GM18517 (cell line): Measurements from ENCODE around the gene SELPLG.
A peak's percentile ranks its signal among the peaks of the same experiment; 100 is the strongest.
"Not testable (repeated sequence)": the region's sequence is repeated elsewhere in the genome, so short reads cannot be mapped to it uniquely, and the experiment has no call there.

ENCODE experiments used
- ATAC-seq: cut with Tn5 transposase; IDR thresholded peaks from one replicate; pipeline ENCODE4 v1.9.1; 2021; ENCODE audit warnings: mild to moderate bottlenecking, moderate library complexity; ENCODE audit not compliant: unreplicated experiment

SELPLG gene

DNA sequence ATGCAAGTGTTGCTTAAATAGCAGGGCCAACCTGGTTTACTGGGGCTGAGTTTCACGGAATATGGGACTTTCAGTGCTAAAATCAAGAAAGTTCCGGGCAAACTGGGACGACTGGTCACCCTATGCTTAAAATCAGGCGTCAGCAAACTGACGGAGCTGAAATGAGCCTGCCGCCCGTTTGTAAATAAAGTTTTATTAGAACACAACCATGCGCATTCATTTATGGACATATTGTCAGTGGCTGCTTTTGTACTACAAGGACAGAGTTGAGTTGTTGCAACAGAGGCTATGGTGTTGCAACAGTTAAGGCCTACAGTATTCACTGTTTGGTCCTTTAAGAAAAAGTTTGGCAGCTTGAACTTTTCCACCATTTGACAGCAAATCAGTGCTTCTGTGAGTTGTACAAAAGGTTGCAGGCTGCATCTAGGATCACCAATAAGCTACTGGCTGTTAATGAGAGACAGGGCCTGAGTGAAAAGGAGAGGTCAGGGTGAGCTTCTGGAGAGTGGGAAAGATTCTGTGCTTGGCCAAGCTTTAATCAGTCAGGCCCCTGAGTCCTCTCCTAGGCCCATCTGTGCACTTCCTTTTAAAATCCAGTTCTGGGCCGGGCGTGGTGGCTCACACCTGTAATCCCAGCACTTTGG, 13.3 kb downstream of the SELPLG start:
- no peak for ATAC-seq

DNA sequence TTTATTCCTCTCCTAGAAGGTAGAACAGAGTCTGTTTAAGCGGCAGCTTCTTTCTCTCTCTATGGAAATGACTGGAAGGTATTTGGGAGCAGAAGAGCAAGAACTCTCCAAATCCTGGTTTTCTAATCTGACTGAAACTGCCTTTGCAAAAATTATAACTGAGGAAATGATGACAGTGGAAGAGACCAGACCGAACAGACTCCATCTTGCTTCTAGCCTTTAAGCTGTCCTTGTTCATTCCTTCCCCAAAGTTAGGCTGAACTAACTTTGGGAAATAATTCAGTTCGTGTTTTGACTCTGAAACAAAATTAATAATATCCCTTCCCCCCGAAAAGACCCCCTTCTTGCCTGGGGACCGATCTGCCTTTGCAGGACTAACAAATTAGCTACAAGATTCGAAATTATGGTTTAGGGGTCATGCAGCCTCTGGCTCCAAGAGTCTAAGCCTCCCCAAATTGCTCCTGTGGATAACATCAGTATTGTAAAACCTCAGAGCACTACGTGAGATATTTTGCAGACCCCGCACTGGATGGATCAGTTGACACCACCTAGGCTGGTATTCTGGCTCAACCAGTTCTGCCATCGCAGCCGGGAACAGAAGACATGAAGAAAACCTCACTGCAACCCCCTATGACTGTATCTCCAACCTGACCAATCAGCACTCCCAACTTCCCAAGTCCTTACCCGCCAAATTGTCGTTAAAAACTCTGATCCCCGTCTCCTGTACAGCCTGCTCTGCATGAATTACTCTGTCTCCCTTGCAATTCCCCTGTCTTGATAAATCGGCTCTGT, 14.1 kb downstream of the SELPLG start:
- no peak for ATAC-seq

DNA sequence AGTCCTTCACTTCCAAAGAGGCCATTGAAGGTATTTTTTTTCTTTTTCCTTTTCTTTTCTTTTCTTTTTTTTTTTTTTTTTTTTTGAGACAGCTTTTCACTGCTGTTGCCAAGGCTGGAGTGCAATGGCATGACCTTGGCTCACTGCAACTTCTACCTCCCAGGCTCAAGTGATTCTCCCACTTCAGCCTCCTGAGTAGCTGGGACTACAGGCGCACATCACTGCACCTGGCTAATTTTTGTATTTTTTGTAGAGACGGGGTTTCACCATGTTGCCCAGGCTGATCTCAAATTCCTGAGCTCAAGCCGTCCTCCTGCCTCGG, 14.8 kb downstream of the SELPLG start:
- ATAC-seq: not testable (repeated sequence)

DNA sequence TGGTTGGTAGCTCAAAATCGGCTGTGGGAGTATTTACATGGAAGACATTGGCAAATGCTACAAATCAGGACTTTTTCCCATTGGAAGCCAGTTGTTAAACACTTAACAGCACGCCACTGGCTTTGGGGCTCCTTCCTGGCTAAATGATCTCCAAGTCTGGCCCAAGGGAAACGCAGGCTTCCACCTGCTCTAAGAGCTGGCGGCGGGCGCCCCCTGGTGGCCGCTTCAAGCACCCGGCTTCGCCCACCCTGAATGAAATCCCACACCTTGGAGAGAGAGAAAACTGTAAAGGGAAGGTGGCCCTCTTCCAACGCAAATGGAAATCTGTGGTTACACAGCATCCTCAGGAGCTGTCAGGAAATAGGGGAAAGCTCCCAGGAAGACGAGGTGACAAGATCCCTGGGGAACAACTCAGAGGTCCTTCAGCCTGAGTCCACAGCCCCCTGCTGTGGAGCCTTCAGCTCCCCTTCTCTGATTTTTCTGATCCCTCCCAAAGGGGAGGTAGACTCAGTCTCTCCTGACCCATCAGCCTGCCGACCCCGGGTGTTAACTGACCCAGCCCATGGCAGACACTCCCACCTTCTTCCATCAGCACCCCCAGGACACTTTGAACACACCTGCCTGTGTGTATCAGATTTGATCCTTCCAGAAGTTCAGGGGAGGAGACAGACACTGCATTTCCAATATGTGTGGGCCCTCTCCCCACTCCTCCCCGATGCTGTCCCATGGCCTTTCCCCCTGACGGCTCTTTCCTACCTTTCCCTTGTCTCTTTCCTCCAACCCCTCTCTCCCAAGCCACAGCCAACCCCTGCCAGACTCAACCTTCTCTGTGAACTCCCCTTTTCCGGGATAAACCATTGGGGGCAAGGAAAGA, 15.4 kb downstream of the SELPLG start:
- peak; percentile 68 for ATAC-seq

DNA sequence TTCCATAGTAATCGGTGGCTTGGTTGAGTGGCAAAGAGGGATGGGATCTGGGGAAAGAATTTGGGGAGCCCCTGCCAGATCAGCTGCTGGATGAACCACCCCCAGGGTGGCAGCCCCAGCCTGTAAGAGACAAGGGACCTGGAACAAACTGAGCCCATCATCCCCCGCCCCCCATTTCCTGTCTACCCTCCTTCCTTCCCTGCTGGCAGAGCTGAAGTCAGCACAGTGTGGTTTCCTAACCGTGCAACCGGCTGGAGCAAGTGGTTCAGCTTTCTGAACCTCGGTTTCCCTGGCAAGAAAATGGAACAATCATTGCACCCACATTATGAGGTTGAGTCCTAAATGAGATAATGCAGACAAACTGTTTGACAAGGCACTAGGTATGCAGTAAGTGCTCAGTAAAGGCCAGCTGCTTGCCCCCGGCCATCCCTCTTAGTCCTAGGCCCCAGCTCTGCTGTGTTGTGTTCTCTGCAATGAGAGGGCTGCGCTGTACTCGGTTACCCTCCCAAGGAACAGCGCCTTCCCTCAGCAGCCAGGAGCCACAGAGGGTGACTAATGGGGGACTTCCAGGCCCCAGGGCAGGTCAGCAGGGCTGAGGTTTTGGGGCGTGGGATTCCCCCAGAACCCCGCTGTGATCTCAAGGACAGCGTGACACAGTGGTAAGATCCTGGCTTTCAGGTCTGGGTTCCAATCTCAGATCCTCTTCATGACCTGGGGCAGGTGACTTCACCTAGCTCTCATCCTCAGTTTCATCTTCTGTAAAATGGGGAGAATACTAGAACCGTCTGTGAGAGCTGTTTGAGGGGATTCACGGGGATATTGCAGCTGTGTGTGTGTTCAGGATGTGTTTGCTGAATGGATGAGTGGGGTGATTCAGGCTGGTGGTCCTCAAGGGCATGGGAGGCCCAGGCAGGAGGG, 16.5 kb downstream of the SELPLG start:
- peak; percentile 70 for ATAC-seq

DNA sequence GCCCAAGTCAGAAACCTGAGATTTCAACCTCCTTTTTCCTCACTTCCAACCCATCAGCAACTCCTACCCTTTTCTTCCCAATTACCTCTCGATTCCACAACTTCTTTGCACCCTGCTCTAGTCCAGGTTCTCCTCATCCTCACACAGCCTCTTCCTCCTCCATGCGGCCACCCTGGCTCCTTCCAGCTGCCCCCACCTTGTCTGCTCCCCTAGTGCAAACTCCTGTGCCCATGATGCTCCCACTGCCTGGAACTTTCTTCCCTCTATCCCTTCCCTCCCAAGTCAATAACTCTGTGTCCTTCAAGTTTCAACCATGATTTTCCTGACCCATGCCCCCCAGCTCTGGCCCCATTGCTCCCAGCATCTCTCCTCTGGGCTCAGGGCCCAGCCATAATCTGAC, 17.3 kb downstream of the SELPLG start:
- no peak for ATAC-seq

DNA sequence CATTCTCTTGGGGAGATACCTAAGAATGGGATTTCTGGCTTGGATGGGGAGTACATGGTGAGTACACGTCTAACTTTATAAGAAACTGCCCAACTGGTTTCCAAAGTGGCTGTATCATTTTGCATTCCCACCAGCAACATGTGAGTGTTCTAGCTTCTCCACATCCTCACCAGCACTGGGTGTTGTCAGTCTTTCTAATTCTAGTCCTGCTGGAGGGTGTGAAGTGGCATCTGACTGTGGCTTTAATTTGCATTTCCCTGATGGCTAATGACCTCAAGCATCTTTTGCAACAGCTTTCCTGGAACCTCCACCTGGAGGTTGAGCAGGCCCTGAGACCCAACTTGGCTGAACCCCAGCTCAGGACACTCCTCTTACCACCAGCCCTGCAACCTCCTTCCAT, 17.8 kb downstream of the SELPLG start:
- no peak for ATAC-seq

DNA sequence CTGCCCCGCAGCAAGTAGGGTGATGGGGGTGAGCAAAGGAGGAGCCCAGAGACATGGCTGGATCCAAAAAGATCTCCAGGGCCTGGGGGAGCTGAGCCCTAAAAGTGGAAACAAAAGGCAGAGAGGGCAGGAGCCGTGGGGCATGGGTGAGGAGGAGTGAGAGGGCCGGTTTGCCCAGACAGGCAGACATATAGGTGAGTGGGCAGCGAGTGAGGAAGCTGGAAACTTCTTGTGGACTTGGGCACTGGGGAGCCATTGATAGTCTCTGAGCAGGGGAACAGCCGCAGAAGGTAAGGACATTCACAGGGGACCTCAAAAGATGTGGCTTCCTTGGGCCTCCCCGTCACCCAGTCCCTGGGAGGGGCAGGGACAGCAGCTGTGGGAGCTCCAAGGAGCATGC, 19.1 kb downstream of the SELPLG start:
- no peak for ATAC-seq

DNA sequence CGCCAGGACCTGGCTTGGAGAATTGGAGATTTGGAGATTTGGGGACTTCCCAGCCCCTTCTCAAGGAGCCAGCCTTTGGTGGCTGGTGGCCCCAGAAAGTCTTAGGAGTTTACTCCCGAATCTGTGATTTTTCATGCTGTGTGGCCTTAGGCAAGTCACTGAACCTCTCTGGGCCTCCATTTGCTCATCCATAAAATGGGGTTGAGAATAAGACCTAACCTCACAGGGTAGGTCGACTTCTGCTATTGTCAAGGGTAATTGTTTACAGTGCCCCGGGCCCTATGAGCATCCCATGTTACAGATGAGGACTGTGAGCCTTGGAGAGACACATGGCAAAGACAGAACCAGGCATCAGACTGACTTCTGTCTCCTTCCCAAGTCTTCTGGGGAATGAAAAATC, 19.7 kb downstream of the SELPLG start:
- no peak for ATAC-seq

DNA sequence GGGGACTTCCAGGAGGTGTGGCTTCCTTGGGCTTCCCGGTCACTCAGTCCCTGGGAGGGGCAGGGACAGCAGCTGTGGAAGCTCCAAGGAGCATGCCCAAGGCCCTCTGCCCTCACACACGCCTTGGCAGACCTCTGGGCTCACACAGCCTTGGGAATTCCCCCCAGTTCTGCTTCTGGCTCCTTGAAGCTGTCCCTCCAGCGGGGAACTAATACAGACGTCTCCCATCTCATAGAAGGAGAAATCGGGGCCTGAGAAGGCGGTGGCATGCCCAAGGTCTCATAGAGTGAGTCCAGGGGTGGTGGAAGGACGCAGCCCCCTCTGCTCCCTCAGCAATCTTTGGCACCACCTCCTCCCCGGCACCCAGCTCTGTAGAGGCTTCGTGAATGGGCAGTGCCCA, 20.1 kb downstream of the SELPLG start:
- no peak for ATAC-seq

DNA sequence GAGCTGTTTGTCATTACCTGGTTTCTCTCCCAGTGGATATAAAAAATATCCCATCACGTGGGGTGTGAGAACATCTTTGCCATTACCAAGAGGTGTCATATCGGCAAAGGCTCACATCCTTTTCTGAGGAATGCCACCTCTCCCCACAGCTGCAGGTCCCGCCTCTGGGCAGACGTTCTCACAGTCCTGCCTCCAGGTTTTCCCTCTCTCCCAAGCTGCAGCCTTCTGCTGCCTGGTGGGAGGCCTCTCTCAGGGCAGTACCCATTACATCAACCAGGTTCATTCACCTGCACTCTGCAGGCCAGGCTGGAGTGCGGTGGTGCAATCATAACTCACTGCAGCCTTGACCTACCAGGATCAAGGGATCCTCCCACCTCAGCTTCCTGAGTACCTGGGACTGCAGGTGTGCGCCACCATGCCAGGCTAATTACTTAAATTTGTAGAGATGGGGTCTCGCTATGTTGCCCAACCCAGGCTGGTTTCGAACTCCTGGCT, 20.9 kb downstream of the SELPLG start:
- no peak for ATAC-seq

DNA sequence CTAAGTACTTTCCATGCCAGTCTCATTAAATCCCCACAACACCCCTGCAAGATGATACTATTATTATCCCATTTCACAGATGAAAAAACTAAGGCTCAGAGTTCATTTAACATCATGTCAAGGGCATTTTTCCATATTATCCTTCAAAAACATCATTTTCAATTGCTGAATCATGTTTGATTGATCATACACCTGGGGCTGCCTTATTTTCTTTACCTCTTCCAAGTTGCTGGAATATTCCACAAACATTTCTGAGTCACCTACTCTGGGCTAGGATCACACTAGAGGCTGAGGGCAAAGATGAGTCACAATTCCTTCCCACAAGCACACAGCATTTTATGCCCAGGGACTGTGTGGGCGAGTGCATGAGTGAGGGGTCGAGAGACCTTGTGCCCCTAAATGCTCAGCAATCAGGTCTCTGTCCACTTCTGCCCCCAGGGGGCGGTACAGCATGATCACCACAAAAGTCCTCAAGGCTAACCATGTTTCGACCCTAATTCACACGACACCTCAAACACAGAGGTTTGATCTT, 21.7 kb downstream of the SELPLG start:
- no peak for ATAC-seq

DNA sequence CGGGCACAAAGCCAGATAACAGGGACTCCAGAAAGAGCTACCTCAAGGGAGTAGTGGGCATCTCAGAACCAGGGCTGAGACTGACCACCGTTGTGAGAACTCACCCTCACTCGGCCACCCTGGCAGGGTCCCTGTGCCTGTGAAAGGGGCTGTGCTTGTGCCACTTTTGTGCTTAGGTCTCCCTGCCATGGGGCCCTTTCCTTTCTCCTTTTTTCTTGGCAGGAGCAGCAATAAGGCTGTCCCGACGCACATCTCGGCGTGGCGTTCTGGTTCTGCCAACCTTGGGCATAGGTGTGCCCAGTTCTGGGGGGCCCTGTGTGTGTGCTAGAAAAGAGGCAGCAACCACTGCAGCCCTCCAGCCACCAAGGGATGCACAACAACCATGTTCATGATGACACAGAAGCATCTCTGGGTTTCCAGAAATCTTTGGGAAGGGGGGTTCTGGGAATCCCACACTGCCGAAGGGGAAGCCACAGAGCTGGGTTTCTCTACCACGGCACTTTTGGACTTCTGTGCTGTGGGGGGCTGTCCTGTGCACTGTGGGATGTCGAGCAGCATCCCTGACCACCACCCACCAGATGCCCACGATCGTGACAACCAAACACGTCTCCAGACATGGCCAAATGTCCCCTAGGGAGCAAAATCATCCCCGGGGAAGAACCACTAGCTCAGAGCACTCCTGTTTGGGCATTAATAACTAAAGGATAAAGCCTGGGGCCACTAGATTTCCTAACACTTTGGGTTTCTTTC, 22.7 kb downstream of the SELPLG start:
- ATAC-seq: no peak

DNA sequence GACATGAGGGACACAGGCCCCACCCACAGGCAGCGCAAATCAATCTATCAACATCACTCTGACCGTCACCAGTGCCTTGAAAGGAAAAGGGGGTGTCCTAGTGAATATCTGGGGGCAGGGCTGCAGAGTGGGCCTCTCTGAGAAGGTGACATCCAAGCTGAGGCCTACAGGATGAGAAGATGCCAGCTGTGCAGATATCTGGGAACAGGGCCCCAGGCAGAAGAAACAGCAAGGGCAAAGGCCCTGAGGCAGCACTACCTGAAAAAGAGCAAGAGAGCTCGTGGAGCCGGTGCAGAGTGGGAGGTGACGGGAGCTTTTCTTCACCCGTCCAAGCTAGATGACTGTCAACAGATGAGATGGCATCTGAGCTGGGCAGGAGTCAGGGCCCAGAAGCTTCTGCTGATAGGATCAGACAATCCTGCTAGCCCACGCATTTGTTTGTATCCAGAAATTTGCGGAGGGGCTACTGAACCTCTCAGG, 23.3 kb downstream of the SELPLG start:
- ATAC-seq: no peak

DNA sequence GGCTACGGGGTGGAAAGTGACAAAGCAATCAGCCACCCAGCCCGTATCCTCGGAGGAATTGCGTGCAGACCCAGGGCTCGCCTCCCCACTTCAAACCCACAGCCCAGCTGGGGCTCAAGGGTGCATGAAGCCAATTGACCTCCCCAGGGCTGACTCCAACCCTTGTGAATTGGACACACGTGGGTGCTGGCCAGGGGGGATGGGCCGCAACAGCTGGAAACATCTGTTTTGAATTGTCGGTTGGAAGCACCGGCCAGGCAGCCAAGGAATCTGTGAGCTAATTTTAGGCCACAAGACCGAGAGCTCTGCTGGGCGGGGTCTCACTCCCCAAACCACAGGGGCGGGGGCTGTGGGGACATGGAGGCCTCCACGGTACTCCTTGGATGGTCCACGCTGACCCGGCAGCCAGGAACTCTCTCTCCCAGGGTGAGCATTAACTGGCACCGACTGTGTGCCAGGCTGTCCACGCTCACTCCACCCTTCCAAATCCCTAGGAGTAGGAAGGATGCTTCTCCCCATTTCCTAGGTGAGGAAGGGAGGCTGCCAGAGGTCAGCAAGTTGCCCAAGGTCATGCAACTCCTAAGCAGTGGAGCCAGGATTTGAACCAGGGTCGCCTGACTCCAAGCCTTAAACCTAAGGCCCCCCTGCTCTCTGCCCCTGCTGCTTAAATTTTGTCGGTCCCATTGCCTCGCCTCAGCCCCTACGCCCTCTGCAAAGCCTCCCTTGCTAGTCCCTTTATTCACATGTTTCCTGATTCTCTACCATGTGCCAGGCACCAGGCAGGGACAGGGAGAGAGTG, 24.0 kb downstream of the SELPLG start:
- ATAC-seq: no peak

DNA sequence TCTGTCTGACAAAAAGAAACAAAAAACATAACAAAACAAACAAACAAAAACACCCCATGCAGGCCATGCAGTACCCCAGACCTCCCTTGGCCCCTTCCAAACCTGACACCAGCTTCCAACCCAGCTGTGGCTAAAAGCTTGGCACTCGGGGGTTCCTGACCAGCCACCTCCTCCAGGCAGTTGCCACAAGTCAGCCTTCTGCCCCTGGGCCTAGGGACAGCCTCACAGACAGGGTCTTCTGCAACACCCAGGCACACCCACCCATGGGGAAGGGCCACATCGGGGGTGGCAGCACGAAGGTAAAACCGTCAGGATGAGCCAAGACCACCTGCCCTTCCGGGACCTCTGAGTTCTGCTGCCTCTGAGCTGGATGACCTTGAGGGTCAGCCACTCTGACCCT, 25.1 kb downstream of the SELPLG start:
- no peak for ATAC-seq

DNA sequence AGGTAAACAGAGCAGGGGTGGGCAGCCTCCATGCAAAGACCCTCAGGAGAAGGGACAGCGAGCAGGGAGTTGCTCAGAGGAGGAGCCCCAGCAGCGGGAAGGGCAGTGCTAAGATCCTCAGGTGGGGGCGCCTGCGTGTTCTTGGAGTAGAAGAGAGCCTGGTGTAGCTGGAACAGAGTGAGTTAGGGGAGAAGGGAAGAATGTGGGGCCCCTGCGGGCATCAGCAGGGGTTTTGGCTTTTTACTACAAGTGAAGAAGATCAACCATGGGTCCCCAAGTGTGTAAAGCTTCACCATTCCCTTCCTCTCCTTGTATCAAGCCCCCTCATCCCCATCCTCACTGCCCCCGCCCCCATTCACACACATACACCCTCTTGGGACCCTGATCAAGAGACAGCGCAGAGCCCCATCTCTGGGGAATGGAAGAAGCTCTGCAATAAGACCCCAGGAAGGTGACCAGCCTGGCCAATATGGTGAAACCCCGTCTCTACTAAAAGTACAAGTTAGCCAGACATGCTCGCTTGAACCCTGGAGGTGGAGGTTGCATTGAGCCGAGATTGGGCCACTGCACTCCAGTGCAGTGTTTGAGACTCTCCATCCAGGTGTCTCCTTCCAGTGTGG, 25.6 kb downstream of the SELPLG start:
- ATAC-seq: no peak

DNA sequence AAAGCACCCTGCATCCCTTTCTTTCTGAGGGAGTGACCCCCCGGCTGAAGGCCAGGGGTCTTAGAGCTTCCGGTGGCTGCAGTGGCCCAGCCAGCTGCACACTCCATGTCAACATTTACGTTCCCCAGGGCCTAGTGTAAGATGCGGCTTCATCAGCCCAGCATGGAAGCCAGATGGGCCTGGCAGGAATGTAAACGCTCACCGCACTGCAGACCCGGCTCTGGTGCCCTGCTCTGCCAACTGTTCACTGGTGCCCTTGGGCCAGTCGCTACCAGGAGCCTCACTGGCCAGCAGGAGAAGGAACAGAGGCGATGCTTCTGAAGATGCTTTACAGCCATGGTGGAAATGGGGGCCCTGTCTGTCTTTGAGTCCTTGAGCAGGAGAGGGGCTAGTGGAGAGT, 27.2 kb downstream of the SELPLG start:
- ATAC-seq: no peak
